H9 (cell line): ENCODE data around the gene ETV6. TPM values are rescaled to one million over a fixed set of nuclear protein-coding genes. Genes with fewer than 3 reads are reported as not detected.

Experiments
- DNase-seq: peaks from one replicate; pipeline ENCODE4 v3.0.0-alpha.2; 2017
- H2AFZ ChIP-seq: one replicate; pipeline ENCODE4 v1.6.1; 2013; ENCODE audit warnings: mild to moderate bottlenecking, low read length, control low read depth, moderate library complexity
- H2AK5ac ChIP-seq: 2 replicates; pipeline ENCODE4 v1.6.1; 2013; ENCODE audit warnings: low read length, control low read depth, mixed read lengths; ENCODE audit not compliant: insufficient read length
- H2BK120ac ChIP-seq: one replicate; pipeline ENCODE4 v1.6.1; 2013; ENCODE audit warnings: low read depth, mild to moderate bottlenecking, low read length, control low read depth, inconsistent platforms; ENCODE audit not compliant: poor library complexity, severe bottlenecking
- H2BK12ac ChIP-seq: 2 replicates; pipeline ENCODE4 v1.6.1; 2013; ENCODE audit warnings: low read length, control low read depth, mixed read lengths, low read depth; ENCODE audit not compliant: insufficient read length
- H2BK15ac ChIP-seq: 2 replicates; pipeline ENCODE4 v1.6.1; 2013; ENCODE audit warnings: low read depth, low read length, control low read depth
- H2BK20ac ChIP-seq: one replicate; pipeline ENCODE4 v1.6.1; 2013; ENCODE audit warnings: low read depth, mild to moderate bottlenecking, low read length, control low read depth, inconsistent platforms; ENCODE audit not compliant: poor library complexity, severe bottlenecking
- H2BK5ac ChIP-seq: 2 replicates; pipeline ENCODE4 v1.6.1; 2013; ENCODE audit warnings: low read length, control low read depth, mixed read lengths; ENCODE audit not compliant: insufficient read length
- H3K14ac ChIP-seq: 2 replicates; pipeline ENCODE4 v1.6.1; 2013; ENCODE audit warnings: low read length, control low read depth; ENCODE audit not compliant: insufficient read depth
- H3K18ac ChIP-seq: 2 replicates; pipeline ENCODE4 v1.6.1; 2013; ENCODE audit warnings: low read depth, mild to moderate bottlenecking, mixed read lengths, low read length, control low read depth; ENCODE audit not compliant: insufficient read length
- H3K23ac ChIP-seq: 2 replicates; pipeline ENCODE4 v1.6.1; 2013; ENCODE audit warnings: low read length, control low read depth, mixed read lengths, low read depth; ENCODE audit not compliant: insufficient read length
- H3K23me2 ChIP-seq: 2 replicates; pipeline ENCODE4 v1.6.1; 2013; ENCODE audit warnings: low read depth, mild to moderate bottlenecking, mixed read lengths, low read length, control low read depth; ENCODE audit not compliant: insufficient read length, poor library complexity, severe bottlenecking
- H3K27ac ChIP-seq: 2 replicates; pipeline ENCODE4 v1.5.1; 2013; ENCODE audit warnings: low read length, control low read depth, mixed read lengths, low read depth; ENCODE audit not compliant: insufficient read length
- H3K27me3 ChIP-seq: 2 replicates; pipeline ENCODE4 v1.6.1; 2013; ENCODE audit warnings: low read length, control low read depth, inconsistent platforms; ENCODE audit not compliant: insufficient read depth
- H3K4ac ChIP-seq: 2 replicates; pipeline ENCODE4 v1.6.1; 2013; ENCODE audit warnings: low read depth, mild to moderate bottlenecking, control low read depth, inconsistent platforms, low read length, moderate library complexity
- H3K4me1 ChIP-seq: 2 replicates; pipeline ENCODE4 v1.6.1; 2013; ENCODE audit warnings: low read length, control low read depth, inconsistent platforms; ENCODE audit not compliant: insufficient read depth
- H3K4me2 ChIP-seq: 2 replicates; pipeline ENCODE4 v1.6.1; 2013; ENCODE audit warnings: low read length, control low read depth, mixed read lengths; ENCODE audit not compliant: insufficient read length, insufficient read depth
- H3K56ac ChIP-seq: 2 replicates; pipeline ENCODE4 v1.6.1; 2013; ENCODE audit warnings: low read depth, mild to moderate bottlenecking, mixed read lengths, low read length, control low read depth; ENCODE audit not compliant: insufficient read length
- H3K79me1 ChIP-seq: 2 replicates; pipeline ENCODE4 v1.6.1; 2013; ENCODE audit warnings: low read depth, mild to moderate bottlenecking, moderate library complexity, low read length, control low read depth, inconsistent platforms; ENCODE audit not compliant: insufficient read depth, poor library complexity, severe bottlenecking
- H3K79me2 ChIP-seq: 2 replicates; pipeline ENCODE4 v1.6.1; 2013; ENCODE audit warnings: low read length, control low read depth, inconsistent platforms; ENCODE audit not compliant: insufficient read depth
- H3K9ac ChIP-seq: 2 replicates; pipeline ENCODE4 v1.6.1; 2013; ENCODE audit warnings: low read length, control low read depth, mixed read lengths; ENCODE audit not compliant: insufficient read length; ENCODE audit errors: extremely low read depth
- H3K9me3 ChIP-seq: one replicate; pipeline ENCODE4 v1.6.1; 2013; ENCODE audit warnings: low read depth, low read length, inconsistent platforms; ENCODE audit not compliant: control insufficient read depth
- H3T11ph ChIP-seq: one replicate; pipeline ENCODE4 v1.6.1; 2013; ENCODE audit warnings: mild to moderate bottlenecking, low read length, control low read depth, inconsistent platforms
- H4K20me1 ChIP-seq: one replicate; pipeline ENCODE4 v1.6.1; 2013; ENCODE audit not compliant: control insufficient read depth, insufficient read length, insufficient read depth
- H4K5ac ChIP-seq: 2 replicates; pipeline ENCODE4 v1.6.1; 2013; ENCODE audit warnings: low read depth, mild to moderate bottlenecking, mixed read lengths, low read length, control low read depth; ENCODE audit not compliant: insufficient read length
- H4K8ac ChIP-seq: replicated peaks from 2 replicates; pipeline ENCODE4 v1.6.1; 2013; ENCODE audit warnings: low read length, control low read depth, mixed read lengths, low read depth; ENCODE audit not compliant: insufficient read length
- H4K91ac ChIP-seq: 2 replicates; pipeline ENCODE4 v1.6.1; 2013; ENCODE audit warnings: low read depth, mild to moderate bottlenecking, moderate library complexity, mixed read lengths, low read length, control low read depth; ENCODE audit not compliant: insufficient read length
- H3K27ac Mint-ChIP-seq, 3 experiments: 2 replicates in 2 of 3; 3 replicates in 1 of 3; pipeline ENCODE4 v1.8.0; 2020 to 2021; ENCODE audit warnings: mixed read lengths in 3 of 3, mild to moderate bottlenecking in 1 of 3, moderate library complexity in 1 of 3
- H3K27me3 Mint-ChIP-seq: 2 replicates; pipeline ENCODE4 v1.8.0; 2021; ENCODE audit warnings: low read depth, mild to moderate bottlenecking, moderate library complexity, mixed read lengths
- H3K36me3 Mint-ChIP-seq, 3 experiments: 2 replicates in 2 of 3; 3 replicates in 1 of 3; pipeline ENCODE4 v1.8.0; 2020 to 2021; ENCODE audit warnings: low read depth in 3 of 3, mixed read lengths in 3 of 3; ENCODE audit not compliant: insufficient read depth in 1 of 3
- H3K4me1 Mint-ChIP-seq, 2 experiments: 2 replicates each; pipeline ENCODE4 v1.8.0; 2020; ENCODE audit warnings: mixed read lengths in 2 of 2
- H3K4me3 Mint-ChIP-seq, 2 experiments: 2 replicates in 1 of 2; 3 replicates in 1 of 2; pipeline ENCODE4 v1.8.0; 2020 to 2021; ENCODE audit warnings: mild to moderate bottlenecking in 2 of 2, mixed read lengths in 2 of 2, moderate library complexity in 1 of 2
- H3K9me3 Mint-ChIP-seq, 2 experiments: 2 replicates in 1 of 2; 3 replicates in 1 of 2; pipeline ENCODE4 v1.8.0; 2020; ENCODE audit warnings: mild to moderate bottlenecking in 2 of 2, mixed read lengths in 2 of 2, moderate library complexity in 1 of 2
- WGBS: extraction: QIAGEN DNeasy Blood & Tissue Kit; methylation state at CpG from one replicate; pipeline ENCODE4 v1.1.7; 2013; ENCODE audit warnings: missing lambda C conversion rate, low lambda C conversion rate, mixed read lengths; ENCODE audit not compliant: insufficient read length; ENCODE audit errors: extremely low coverage; 5-methylcytosine and 5-hydroxymethylcytosine counted together
- total RNA-seq: library from RNA; stranded (reverse); gene quantifications from 2 replicates; pipeline ENCODE4 v1.2.1, GENCODE V29; 2021
- TF ChIP-seq, protein P1 (sequence below): fragments of 200-600 bp; sonication (generic); conservative IDR thresholded peaks from 3 replicates; pipeline ENCODE4 v1.8.0; 2021; ENCODE audit warnings: antibody characterized with exemption, mild to moderate bottlenecking

Gene ETV6
- total RNA-seq, 1 experiment from 2014 or later = 28.7 TPM

DNA sequence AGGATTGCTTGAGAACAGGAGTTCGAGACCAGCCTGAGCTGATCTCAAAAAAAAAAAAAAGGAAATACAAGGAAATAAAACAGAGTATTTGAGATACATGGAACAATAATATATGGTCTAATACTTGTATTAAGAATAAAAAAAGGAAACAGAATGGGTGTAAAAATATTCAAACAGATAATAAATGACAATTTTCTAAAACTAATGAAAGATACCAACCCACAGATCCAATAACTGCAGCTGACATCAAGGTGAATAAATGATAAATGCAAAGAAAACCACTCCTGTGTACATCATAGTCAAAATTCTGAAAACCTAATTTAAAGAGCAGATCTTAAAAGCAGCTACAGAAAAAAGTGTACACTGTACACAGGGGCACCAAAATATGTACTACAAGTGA, 4.1 kb upstream of the ETV6 start:
- Histone ChIP-seq H3K23ac (no peak overlapping the region), H3T11ph (no peak overlapping the region), H4K20me1 (no peaks in the 10 kb centered on the region), H3K9me3 (no peaks in the 10 kb centered on the region), H2BK120ac (no peak overlapping the region), H2BK15ac (no peak overlapping the region), H2BK12ac (no peak overlapping the region), H3K56ac (no peak overlapping the region), H4K8ac (no peak overlapping the region), H3K79me2 (no peaks in the 10 kb centered on the region), H3K27ac (no peak overlapping the region), H3K4me1 (peaks cover 2% of the 10 kb centered on the region; the same call in 1 of the 2 replicates), H3K27me3 (no peaks in the 10 kb centered on the region), H3K79me1 (no peaks in the 10 kb centered on the region), H2BK5ac (no peak overlapping the region), H2BK20ac (no peak overlapping the region), H3K9ac (no peak overlapping the region), H4K91ac (no peak overlapping the region), H3K4me2 (no peak overlapping the region), H2AK5ac (no peak overlapping the region), H3K23me2 (peaks cover 9% of the 10 kb centered on the region), H3K14ac (no peak overlapping the region), H3K4ac (no peak overlapping the region), H3K18ac (no peak overlapping the region), H4K5ac (no peak overlapping the region), H2AFZ (no peak overlapping the region)
- no CpG with 5 or more reads among the region's 1 CpG for WGBS
- H3K27me3 Mint-ChIP-seq = no peaks in the 10 kb centered on the region
- TF ChIP-seq, protein P1, sequence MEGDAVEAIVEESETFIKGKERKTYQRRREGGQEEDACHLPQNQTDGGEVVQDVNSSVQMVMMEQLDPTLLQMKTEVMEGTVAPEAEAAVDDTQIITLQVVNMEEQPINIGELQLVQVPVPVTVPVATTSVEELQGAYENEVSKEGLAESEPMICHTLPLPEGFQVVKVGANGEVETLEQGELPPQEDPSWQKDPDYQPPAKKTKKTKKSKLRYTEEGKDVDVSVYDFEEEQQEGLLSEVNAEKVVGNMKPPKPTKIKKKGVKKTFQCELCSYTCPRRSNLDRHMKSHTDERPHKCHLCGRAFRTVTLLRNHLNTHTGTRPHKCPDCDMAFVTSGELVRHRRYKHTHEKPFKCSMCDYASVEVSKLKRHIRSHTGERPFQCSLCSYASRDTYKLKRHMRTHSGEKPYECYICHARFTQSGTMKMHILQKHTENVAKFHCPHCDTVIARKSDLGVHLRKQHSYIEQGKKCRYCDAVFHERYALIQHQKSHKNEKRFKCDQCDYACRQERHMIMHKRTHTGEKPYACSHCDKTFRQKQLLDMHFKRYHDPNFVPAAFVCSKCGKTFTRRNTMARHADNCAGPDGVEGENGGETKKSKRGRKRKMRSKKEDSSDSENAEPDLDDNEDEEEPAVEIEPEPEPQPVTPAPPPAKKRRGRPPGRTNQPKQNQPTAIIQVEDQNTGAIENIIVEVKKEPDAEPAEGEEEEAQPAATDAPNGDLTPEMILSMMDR = no peak
- H3K4me3 Mint-ChIP-seq = no peak overlapping the region
- H3K36me3 Mint-ChIP-seq = peaks cover 0 to 16% (median 9%) of the 10 kb centered on the region in 3 experiments; a peak in 4 of 7 replicates
- H3K4me1 Mint-ChIP-seq = peaks cover 11 to 18% of the 10 kb centered on the region in 2 experiments
- H3K27ac Mint-ChIP-seq = no peak overlapping the region
- no peak for DNase-seq
- H3K9me3 Mint-ChIP-seq = peaks cover 7 to 14% of the 10 kb centered on the region in 2 experiments
